A549 (cell line): ENCODE measurements around the gene WDFY1. TPM values are rescaled to one million over a fixed set of nuclear protein-coding genes. Genes with fewer than 3 reads are reported as not detected.

Experiments
- ATAC-seq, 2 experiments: fragments of 200-7000 bp in 1 of 2; fragments of >200 bp in 1 of 2; cut with Nextera tagmentation in 1 of 2; cut with Tn5 transposase in 1 of 2; 3 replicates each; pipeline versions ENCODE4 v1.8.0 to v1.9.1; 2018 to 2020; ENCODE audit warnings: mild to moderate bottlenecking in 1 of 2, moderate library complexity in 1 of 2
- CTCF ChIA-PET: fragments of 300-600 bp; sonication (Branson Sonifier 250); formaldehyde crosslinking; extraction: SDS; loops from one replicate; lab custom pipeline; 2021; ENCODE audit warnings: antibody characterized with exemption, inconsistent platforms; lab: Yijun Ruan, JAX
- POLR2A ChIA-PET: fragments of 350-600 bp; formaldehyde crosslinking; extraction: SDS; loops from one replicate; lab custom pipeline; 2021; ENCODE audit warnings: antibody characterized with exemption, inconsistent platforms; lab: Yijun Ruan, JAX
- DNase-seq, 2 experiments: peaks; one replicate each; pipeline versions ENCODE4 v3.0.0 to v3.0.0-alpha.2; 2011 to 2016; ENCODE audit warnings: low read depth in 1 of 2, low spot score in 1 of 2
- FAIRE-seq: peaks from 2 replicates; lab custom pipeline; 2011; peaks lifted over from hg19 to GRCh38; lab: Jason Lieb, UNC
- H3K27ac ChIP-seq, 2 experiments: fragments of >200 bp; sonication (Bioruptor Twin); formaldehyde crosslinking; 3 replicates each; pipeline ENCODE4 v1.5.1; 2016 to 2017
- H3K4me1 ChIP-seq: fragments of >200 bp; sonication (Bioruptor Twin); formaldehyde crosslinking; 3 replicates; pipeline ENCODE4 v1.6.1; 2016
- H3K4me2 ChIP-seq: fragments of >200 bp; sonication (Bioruptor Twin); formaldehyde crosslinking; 3 replicates; pipeline ENCODE4 v1.6.1; 2016
- H3K4me3 ChIP-seq: fragments of >200 bp; sonication (Bioruptor Twin); formaldehyde crosslinking; 3 replicates; pipeline ENCODE4 v1.5.1; 2016
- H3K9me3 ChIP-seq: fragments of >200 bp; sonication (Bioruptor Twin); formaldehyde crosslinking; 3 replicates; pipeline ENCODE4 v1.6.1; 2016
- CBX2 ChIP-seq: fragments of 200-600 bp; sonication (generic); IDR thresholded peaks from 2 replicates; pipeline ENCODE4 v1.6.1; 2016; ENCODE audit warnings: low read depth, mild to moderate bottlenecking, borderline replicate concordance
- CHD4 ChIP-seq: fragments of 200-600 bp; sonication (generic); IDR thresholded peaks from 2 replicates; pipeline ENCODE4 v1.6.1; 2016; ENCODE audit warnings: antibody characterized with exemption, mild to moderate bottlenecking, borderline replicate concordance
- ELK1 ChIP-seq: fragments of 150-350 bp; IDR thresholded peaks from 2 replicates; pipeline ENCODE4 v1.6.1; 2014; ENCODE audit warnings: low read depth, mild to moderate bottlenecking, low read length
- ESRRA ChIP-seq: fragments of 150-350 bp; IDR thresholded peaks from 2 replicates; pipeline ENCODE4 v1.6.1; 2014; ENCODE audit warnings: mild to moderate bottlenecking, low read length, borderline replicate concordance
- FOSB ChIP-seq: fragments of 250-450 bp; sonication (Bioruptor Pico); IDR thresholded peaks from 2 replicates; pipeline ENCODE4 v1.5.0; 2020; ENCODE audit warnings: mild to moderate bottlenecking, moderate library complexity
- HMGXB4 ChIP-seq: fragments of 250-450 bp; sonication (Bioruptor Pico); IDR thresholded peaks from 2 replicates; pipeline ENCODE4 v1.5.0; 2021; ENCODE audit warnings: mild to moderate bottlenecking, moderate library complexity, borderline replicate concordance
- HOXB13 ChIP-seq: fragments of 250-450 bp; sonication (Bioruptor Pico); IDR thresholded peaks from 2 replicates; pipeline ENCODE4 v1.5.0; 2020; ENCODE audit warnings: low read depth, mild to moderate bottlenecking, moderate library complexity
- JUN ChIP-seq, 2 experiments: fragments of >200 bp; sonication (Bioruptor Twin); formaldehyde crosslinking; IDR thresholded peaks; 2 replicates in 1 of 2; 3 replicates in 1 of 2; pipeline ENCODE4 v1.6.1; 2016 to 2017
- KDM1A ChIP-seq: fragments of 200-600 bp; sonication (generic); IDR thresholded peaks from 2 replicates; pipeline ENCODE4 v1.6.1; 2016; ENCODE audit warnings: low read depth, mild to moderate bottlenecking
- MAFK ChIP-seq: fragments of 450-650 bp; IDR thresholded peaks from 2 replicates; pipeline ENCODE4 v1.6.1; 2014; ENCODE audit not compliant: partially characterized antibody
- NPAS2 ChIP-seq: fragments of 250-450 bp; sonication (Bioruptor Pico); IDR thresholded peaks from 2 replicates; pipeline ENCODE4 v1.8.0; 2022; ENCODE audit warnings: mild to moderate bottlenecking, moderate library complexity, borderline replicate concordance
- POLR2AphosphoS2 ChIP-seq: conservative IDR thresholded peaks from 2 replicates; pipeline ENCODE4 v1.6.1; 2012; ENCODE audit warnings: low read length, improper control_type of control experiment, inconsistent platforms
- RCOR1 ChIP-seq: fragments of 150-350 bp; IDR thresholded peaks from 2 replicates; pipeline ENCODE4 v1.6.1; 2014; ENCODE audit warnings: antibody characterized with exemption, low read length, low read depth
- RNF2 ChIP-seq: fragments of 200-600 bp; sonication (generic); IDR thresholded peaks from 2 replicates; pipeline ENCODE4 v1.6.1; 2016; ENCODE audit warnings: low read depth, mild to moderate bottlenecking, antibody characterized with exemption, moderate library complexity, borderline replicate concordance
- SMC3 ChIP-seq: fragments of >200 bp; sonication (Bioruptor Twin); formaldehyde crosslinking; IDR thresholded peaks from 3 replicates; pipeline ENCODE4 v1.6.1; 2018; ENCODE audit warnings: inconsistent platforms
- SREBF2 ChIP-seq: fragments of 450-650 bp; IDR thresholded peaks from 2 replicates; pipeline ENCODE4 v1.6.1; 2014; ENCODE audit warnings: mild to moderate bottlenecking, moderate library complexity
- TFCP2L1 ChIP-seq: fragments of 250-450 bp; sonication (Bioruptor Pico); IDR thresholded peaks from 2 replicates; pipeline ENCODE4 v1.5.0; 2021; ENCODE audit warnings: mild to moderate bottlenecking
- TP53 ChIP-seq: fragments of 250-450 bp; sonication (Bioruptor Pico); IDR thresholded peaks from 2 replicates; pipeline ENCODE4 v1.5.0; 2021; ENCODE audit warnings: mild to moderate bottlenecking, moderate library complexity
- ZFP36 ChIP-seq: fragments of 450-650 bp; IDR thresholded peaks from 2 replicates; pipeline ENCODE4 v1.6.1; 2014; ENCODE audit warnings: borderline replicate concordance; ENCODE audit not compliant: partially characterized antibody
- ZNF302 ChIP-seq: fragments of 250-450 bp; sonication (Bioruptor Pico); IDR thresholded peaks from 2 replicates; pipeline ENCODE4 v1.9.0; 2021; ENCODE audit warnings: inconsistent platforms, mild to moderate bottlenecking, moderate library complexity
- ZSCAN20 ChIP-seq: fragments of 250-450 bp; sonication (Bioruptor Pico); IDR thresholded peaks from 2 replicates; pipeline ENCODE4 v1.8.0; 2022; ENCODE audit warnings: mild to moderate bottlenecking, moderate library complexity
- WGBS: methylation state at CpG from one replicate; pipeline ENCODE4 v1.1.6; 2017; ENCODE audit errors: missing lambda C conversion rate; 5-methylcytosine and 5-hydroxymethylcytosine counted together
- polyA plus RNA-seq, 4 experiments: library from polyadenylated mRNA; depleted of rRNA in 3 of 4; stranded (reverse); fragments of >200 nt; fragmentation: RNase III in 1 of 4; extraction: RNeasy Plus Mini Kit Qiagen cat#74134 plus additional on column Dnase treatment in 1 of 4; gene quantifications; 2 replicates in 3 of 4; 3 replicates in 1 of 4; pipeline ENCODE4 v1.2.3, GENCODE V29; 2011 to 2017
- TF ChIP-seq, protein P1 (sequence below): fragments of >200 bp; sonication (Bioruptor Twin); formaldehyde crosslinking; IDR thresholded peaks from 3 replicates; pipeline ENCODE4 v1.5.1; 2016
- TF ChIP-seq, protein P2 (sequence below): fragments of 250-450 bp; sonication (Bioruptor Pico); IDR thresholded peaks from 2 replicates; pipeline ENCODE4 v1.5.0; 2020; ENCODE audit warnings: low read depth, mild to moderate bottlenecking, moderate library complexity
- TF ChIP-seq, protein P3 (sequence below): IDR thresholded peaks from 2 replicates; pipeline ENCODE4 v1.6.1; 2012
- TF ChIP-seq, protein P4 (sequence below): fragments of >200 bp; sonication (Bioruptor Twin); formaldehyde crosslinking; IDR thresholded peaks from 2 replicates; pipeline ENCODE4 v1.6.1; 2016

Gene WDFY1
- polyA plus RNA-seq, 2 of the 4 experiments (the other 2 are of a cell fraction) = 38.7 to 70.8 TPM

DNA sequence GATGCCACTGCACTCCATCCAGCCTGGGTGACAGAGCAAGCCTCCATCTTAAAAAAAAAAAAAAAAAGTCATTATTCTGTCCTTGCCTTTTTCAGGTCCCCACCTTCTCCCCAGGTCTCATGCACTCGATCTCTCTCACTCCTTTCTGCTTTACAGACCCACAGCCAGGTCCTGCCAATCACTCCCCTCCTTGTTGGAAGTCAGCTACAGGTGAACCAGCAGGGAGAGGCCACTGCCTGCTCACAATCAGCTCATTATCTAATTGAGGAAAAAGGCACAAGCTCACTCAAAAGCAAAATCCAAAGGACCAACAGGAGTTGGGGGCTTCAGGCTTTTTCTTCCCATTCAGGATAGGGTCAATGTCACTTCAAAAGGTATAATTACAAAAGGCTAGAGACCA lies 2.0 kb downstream of the WDFY1 start:
- Histone ChIP-seq H3K4me2 (peak overlapping the region; percentile 84), H3K27ac (peak overlapping the region; percentile 93 to 99), H3K4me3 (peak overlapping the region; percentile 72), H3K9me3 (no peaks in the 10 kb centered on the region), H3K4me1 (peaks cover 34% of the 10 kb centered on the region)
- DNase-seq (no peak), ATAC-seq (no peak), FAIRE-seq (no peak)
- ChIA-PET CTCF (interaction anchor here (0.5 to 2.1 kb wide), 5 partner anchors 12 to 1035 kb away, joined by 3 to 5 read pairs (median 3); partner anchors contain the start of gene AP1S3), POLR2A (interaction anchor here (1.1 kb wide), 1 partner anchor 82 kb away, joined by 7 read pairs; no protein-coding TSS in a partner anchor)
- TF ChIP-seq, protein P1, sequence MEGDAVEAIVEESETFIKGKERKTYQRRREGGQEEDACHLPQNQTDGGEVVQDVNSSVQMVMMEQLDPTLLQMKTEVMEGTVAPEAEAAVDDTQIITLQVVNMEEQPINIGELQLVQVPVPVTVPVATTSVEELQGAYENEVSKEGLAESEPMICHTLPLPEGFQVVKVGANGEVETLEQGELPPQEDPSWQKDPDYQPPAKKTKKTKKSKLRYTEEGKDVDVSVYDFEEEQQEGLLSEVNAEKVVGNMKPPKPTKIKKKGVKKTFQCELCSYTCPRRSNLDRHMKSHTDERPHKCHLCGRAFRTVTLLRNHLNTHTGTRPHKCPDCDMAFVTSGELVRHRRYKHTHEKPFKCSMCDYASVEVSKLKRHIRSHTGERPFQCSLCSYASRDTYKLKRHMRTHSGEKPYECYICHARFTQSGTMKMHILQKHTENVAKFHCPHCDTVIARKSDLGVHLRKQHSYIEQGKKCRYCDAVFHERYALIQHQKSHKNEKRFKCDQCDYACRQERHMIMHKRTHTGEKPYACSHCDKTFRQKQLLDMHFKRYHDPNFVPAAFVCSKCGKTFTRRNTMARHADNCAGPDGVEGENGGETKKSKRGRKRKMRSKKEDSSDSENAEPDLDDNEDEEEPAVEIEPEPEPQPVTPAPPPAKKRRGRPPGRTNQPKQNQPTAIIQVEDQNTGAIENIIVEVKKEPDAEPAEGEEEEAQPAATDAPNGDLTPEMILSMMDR = no peak
- TF ChIP-seq, protein P2, sequence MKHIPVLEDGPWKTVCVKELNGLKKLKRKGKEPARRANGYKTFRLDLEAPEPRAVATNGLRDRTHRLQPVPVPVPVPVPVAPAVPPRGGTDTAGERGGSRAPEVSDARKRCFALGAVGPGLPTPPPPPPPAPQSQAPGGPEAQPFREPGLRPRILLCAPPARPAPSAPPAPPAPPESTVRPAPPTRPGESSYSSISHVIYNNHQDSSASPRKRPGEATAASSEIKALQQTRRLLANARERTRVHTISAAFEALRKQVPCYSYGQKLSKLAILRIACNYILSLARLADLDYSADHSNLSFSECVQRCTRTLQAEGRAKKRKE (CRISPR knock-in tag) = no peak
- no peak for TF ChIP-seq HMGXB4
- no peak for TF ChIP-seq RCOR1
- no peak for TF ChIP-seq RNF2
- no peak for TF ChIP-seq ELK1
- TF ChIP-seq, protein P3, sequence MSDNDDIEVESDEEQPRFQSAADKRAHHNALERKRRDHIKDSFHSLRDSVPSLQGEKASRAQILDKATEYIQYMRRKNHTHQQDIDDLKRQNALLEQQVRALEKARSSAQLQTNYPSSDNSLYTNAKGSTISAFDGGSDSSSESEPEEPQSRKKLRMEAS = no peak
- no peak for TF ChIP-seq SMC3
- no peak for TF ChIP-seq ZNF302
- no peak for TF ChIP-seq JUN (IDR thresholded peaks at IDR 0.05)
- TF ChIP-seq FOSB (CRISPR knock-in tag) = no peak
- TF ChIP-seq KDM1A = no peak
- no peak for TF ChIP-seq SREBF2
- 88% methylated on average over 1 of the region's 1 CpG for WGBS

DNA sequence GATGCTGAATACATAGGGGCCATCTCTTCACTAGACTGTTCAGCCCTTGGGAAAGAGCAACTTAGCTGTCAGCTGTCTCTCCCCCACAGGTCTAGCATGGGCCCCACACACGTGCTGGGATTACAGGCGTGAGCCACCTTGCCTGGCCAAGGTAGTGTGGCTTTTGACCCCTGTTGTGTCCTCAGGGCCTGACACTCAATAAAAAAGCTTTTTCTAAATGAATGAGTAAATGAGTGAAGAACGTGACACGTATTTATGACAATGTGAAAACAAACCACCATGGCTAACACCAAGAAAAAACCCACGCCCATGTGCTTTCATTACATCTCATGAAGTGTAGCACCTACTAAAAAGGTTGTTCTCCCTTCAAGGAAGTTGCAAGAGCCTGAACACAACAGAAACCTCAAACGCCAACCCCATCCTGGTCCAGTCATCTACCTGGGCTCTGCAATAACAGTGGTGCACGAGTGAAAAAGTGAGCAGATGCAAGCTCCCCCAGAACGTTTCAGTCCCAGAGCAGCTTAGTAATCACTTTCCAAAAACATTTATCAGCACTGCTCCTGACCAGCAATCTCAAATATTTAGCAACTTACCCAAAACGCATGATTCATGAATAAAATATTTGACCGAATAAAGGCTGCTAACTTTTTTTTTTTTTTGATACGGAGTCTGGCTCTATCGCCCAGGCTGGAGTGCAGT lies 3.4 kb downstream of the WDFY1 start:
- H3K4me2 ChIP-seq = peak overlapping the region; percentile 66
- peak overlapping the region; percentile 46 to 81 for H3K27ac ChIP-seq
- no peak for FAIRE-seq
- ATAC-seq = peak in 1 of 2 experiments; percentile 4; a peak in 2 of 6 replicates
- DNase-seq = peak in 1 of 2 experiments; percentile 26
- CTCF ChIA-PET = interaction anchor here (0.5 to 2.1 kb wide), 4 partner anchors 12 to 145 kb away, joined by 3 to 5 read pairs (median 4); partner anchors contain the start of gene AP1S3
- 16% methylated on average over 12 of the region's 12 CpGs for WGBS
- H3K4me3 ChIP-seq = no peak overlapping the region
- POLR2A ChIA-PET = interaction anchor here (1.1 kb wide), 1 partner anchor 80 kb away, joined by 4 read pairs; no protein-coding TSS in a partner anchor
- H3K9me3 ChIP-seq = no peaks in the 10 kb centered on the region
- peaks cover 48% of the 10 kb centered on the region for H3K4me1 ChIP-seq
- TF ChIP-seq ZFP36 (no peak), POLR2AphosphoS2 (no peak), NPAS2 (CRISPR knock-in tag) (no peak), CHD4 (no peak), HOXB13 (CRISPR knock-in tag) (no peak), KDM1A (no peak), MAFK (peak; percentile 25), ZSCAN20 (CRISPR knock-in tag) (no peak), CBX2 (no peak), ESRRA (no peak), TFCP2L1 (CRISPR knock-in tag) (no peak), ELK1 (no peak), TP53 (CRISPR knock-in tag) (no peak)
- TF ChIP-seq, protein P4, sequence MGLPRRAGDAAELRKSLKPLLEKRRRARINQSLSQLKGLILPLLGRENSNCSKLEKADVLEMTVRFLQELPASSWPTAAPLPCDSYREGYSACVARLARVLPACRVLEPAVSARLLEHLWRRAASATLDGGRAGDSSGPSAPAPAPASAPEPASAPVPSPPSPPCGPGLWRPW = no peak
- TF ChIP-seq, protein P1 = no peak
